HS-27A (cell line): ENCODE results near the gene ZDHHC6.
"Not testable (repeated sequence)": the region's sequence is repeated elsewhere in the genome, so short reads cannot be mapped to it uniquely, and the experiment has no call there.

Experiments used
- DNase-seq: peaks from one replicate; pipeline ENCODE4 v3.0.0-alpha.2; 2012; ENCODE audit warnings: low read depth, missing footprints

Gene ZDHHC6

DNA sequence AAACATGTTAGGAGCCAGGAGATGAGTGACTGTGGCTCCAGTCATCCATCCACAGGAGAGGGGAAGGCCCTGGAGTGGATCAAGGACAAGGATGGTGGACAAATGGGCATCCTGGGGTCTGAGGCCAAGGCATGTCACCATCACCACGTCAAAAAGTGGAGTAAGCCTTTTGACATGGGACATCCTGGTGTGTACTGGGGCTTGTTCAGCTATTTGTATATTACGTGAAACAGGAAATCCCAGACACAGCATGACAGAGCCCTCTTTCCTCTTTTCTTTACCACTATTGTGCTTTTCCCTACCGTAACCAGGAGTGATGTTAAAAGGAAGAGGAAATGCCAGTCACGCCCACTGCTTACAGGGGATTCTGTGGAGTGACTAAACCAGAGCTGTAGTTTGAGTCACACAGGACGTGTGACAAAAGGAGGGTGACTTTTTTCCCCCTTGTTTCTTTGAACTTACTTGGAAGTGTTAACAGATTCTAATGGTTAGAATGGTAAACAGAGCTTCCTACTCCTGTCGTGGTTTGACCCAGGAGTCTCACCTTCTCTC, 57.4 kb downstream of the ZDHHC6 start:
- no peak for DNase-seq

DNA sequence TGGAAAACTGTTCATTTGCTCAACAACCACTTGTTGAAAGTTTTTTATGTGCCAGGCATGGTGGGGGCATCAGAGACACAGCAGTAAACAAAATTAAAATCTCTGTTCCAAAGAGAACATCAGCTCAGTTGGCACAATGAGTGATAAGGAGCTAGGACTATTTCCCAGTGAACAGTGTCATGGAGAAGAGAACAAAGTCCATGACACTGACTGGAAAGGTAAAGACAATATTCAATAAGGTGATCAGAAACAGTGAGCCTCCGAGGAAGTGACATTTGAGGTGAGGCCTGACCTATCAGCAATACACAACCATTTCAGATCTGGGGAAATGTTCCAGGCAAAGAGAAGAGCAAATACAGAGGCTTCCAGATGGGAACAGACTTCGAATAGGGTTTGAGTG, 58.2 kb downstream of the ZDHHC6 start:
- no peak for DNase-seq

GRCh38 chr10:112388056-112388455, 58.7 kb downstream of the ZDHHC6 start:
- DNase-seq = not testable (repeated sequence)

- no peak for DNase-seq
Observed at GRCh38 chr10:112385201-112385600, 61.5 kb downstream of the ZDHHC6 start.

- DNase-seq = no peak
Observed at GRCh38 chr10:112384141-112384540, 62.6 kb downstream of the ZDHHC6 start.

DNA sequence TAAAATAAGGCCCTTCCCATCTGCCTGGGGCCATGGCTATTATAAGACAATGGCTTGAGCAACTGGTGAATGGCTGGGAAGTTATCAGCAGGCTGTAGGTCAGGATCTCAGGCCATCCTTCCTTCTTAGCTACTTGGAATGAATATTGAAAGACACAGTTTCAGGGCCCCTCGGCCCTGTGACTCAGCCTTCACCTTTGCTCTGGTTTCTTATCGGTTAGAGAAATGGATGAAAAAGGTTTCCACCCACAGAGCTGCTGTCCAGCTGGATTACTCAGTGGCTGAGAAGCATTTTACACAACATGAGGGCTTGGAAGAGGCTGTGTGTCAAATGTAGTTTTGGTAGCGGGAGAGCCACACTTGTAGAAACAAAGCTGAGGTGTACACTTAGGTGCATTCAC, 63.4 kb downstream of the ZDHHC6 start:
- DNase-seq = no peak

- DNase-seq = no peak
Observed at GRCh38 chr10:112382515-112383235, 64.0 kb downstream of the ZDHHC6 start.
